Neuronal stem cell (in vitro differentiated cells): ENCODE measurements around the gene JAK1.

Source experiments
- DNase-seq: peaks from one replicate; pipeline ENCODE4 v3.0.0-alpha.2; 2013; ENCODE audit warnings: low spot score
- H2AFZ ChIP-seq: one replicate; pipeline ENCODE4 v1.6.1; 2013; ENCODE audit warnings: mild to moderate bottlenecking, low read length, inconsistent platforms
- H2AK5ac ChIP-seq: 2 replicates; pipeline ENCODE4 v1.6.1; 2013; ENCODE audit warnings: low read depth, mild to moderate bottlenecking, inconsistent platforms, low read length, moderate library complexity, mixed read lengths
- H2BK120ac ChIP-seq: 2 replicates; pipeline ENCODE4 v1.6.1; 2013; ENCODE audit warnings: low read depth, mild to moderate bottlenecking, inconsistent platforms, low read length, moderate library complexity, mixed read lengths
- H2BK12ac ChIP-seq: one replicate; pipeline ENCODE4 v1.6.1; 2013; ENCODE audit warnings: low read length, inconsistent platforms
- H2BK15ac ChIP-seq: 2 replicates; pipeline ENCODE4 v1.6.1; 2013; ENCODE audit warnings: mild to moderate bottlenecking, low read length, inconsistent platforms, mixed read lengths
- H2BK5ac ChIP-seq: one replicate; pipeline ENCODE4 v1.6.1; 2013; ENCODE audit warnings: inconsistent platforms, mild to moderate bottlenecking, low read length, moderate library complexity
- H3K14ac ChIP-seq: one replicate; pipeline ENCODE4 v1.6.1; 2013; ENCODE audit warnings: low read length, inconsistent platforms
- H3K18ac ChIP-seq: 2 replicates; pipeline ENCODE4 v1.6.1; 2013; ENCODE audit warnings: low read length, inconsistent platforms
- H3K23ac ChIP-seq: 2 replicates; pipeline ENCODE4 v1.6.1; 2013; ENCODE audit warnings: low read depth, mild to moderate bottlenecking, mixed read lengths, low read length, inconsistent platforms; ENCODE audit not compliant: poor library complexity
- H3K27ac ChIP-seq: replicated peaks from 3 replicates; pipeline ENCODE4 v1.5.1; 2013; ENCODE audit warnings: low read length, inconsistent platforms
- H3K27me3 ChIP-seq, 3 experiments: 2 replicates each; pipeline ENCODE4 v1.6.1; 2013; ENCODE audit warnings: low read length in 3 of 3, mild to moderate bottlenecking in 2 of 3, inconsistent platforms in 1 of 3, low read depth in 1 of 3, mixed read lengths in 1 of 3, moderate library complexity in 1 of 3; ENCODE audit not compliant: control insufficient read depth in 3 of 3, insufficient read depth in 3 of 3
- H3K36me3 ChIP-seq, 2 donors: replicated peaks in 1 of 2; 2 replicates each; pipeline ENCODE4 v1.6.1; 2013; ENCODE audit warnings: low read length in 2 of 2; ENCODE audit not compliant: control insufficient read depth in 2 of 2, insufficient read depth in 2 of 2
- H3K4ac ChIP-seq: 2 replicates; pipeline ENCODE4 v1.6.1; 2013; ENCODE audit warnings: inconsistent platforms, mild to moderate bottlenecking, low read length, moderate library complexity
- H3K4me1 ChIP-seq, 2 donors: 1 replicate in 1 of 2; 2 replicates in 1 of 2; pipeline ENCODE4 v1.6.1; 2013; ENCODE audit warnings: low read length in 2 of 2, low read depth in 1 of 2; ENCODE audit not compliant: control insufficient read depth in 2 of 2, insufficient read depth in 1 of 2
- H3K4me2 ChIP-seq: one replicate; pipeline ENCODE4 v1.6.1; 2013; ENCODE audit warnings: mild to moderate bottlenecking, low read length, inconsistent platforms; ENCODE audit not compliant: insufficient read depth, poor library complexity, severe bottlenecking
- H3K4me3 ChIP-seq, 2 donors: 2 replicates each; pipeline ENCODE4 v1.5.1; 2013; ENCODE audit warnings: low read length in 2 of 2, mild to moderate bottlenecking in 2 of 2, inconsistent platforms in 1 of 2, moderate library complexity in 1 of 2
- H3K79me1 ChIP-seq: one replicate; pipeline ENCODE4 v1.6.1; 2013; ENCODE audit warnings: low read depth, mild to moderate bottlenecking, inconsistent platforms, low read length, moderate library complexity
- H3K9ac ChIP-seq: one replicate; pipeline ENCODE4 v1.6.1; 2013; ENCODE audit warnings: mild to moderate bottlenecking, low read depth, low read length, inconsistent platforms; ENCODE audit not compliant: poor library complexity
- H3K9me3 ChIP-seq, 2 donors: replicated peaks in 1 of 2; 2 replicates each; pipeline versions ENCODE3 to v1.6.1; 2013; ENCODE audit warnings: low read length in 2 of 2, mild to moderate bottlenecking in 2 of 2, inconsistent platforms in 1 of 2, low read depth in 1 of 2, mixed read lengths in 1 of 2, moderate library complexity in 1 of 2; ENCODE audit not compliant: control insufficient read depth in 2 of 2, insufficient read depth in 1 of 2
- H4K8ac ChIP-seq: one replicate; pipeline ENCODE4 v1.6.1; 2013; ENCODE audit warnings: low read depth, mild to moderate bottlenecking, inconsistent platforms, low read length, moderate library complexity
- H4K91ac ChIP-seq: one replicate; pipeline ENCODE4 v1.6.1; 2013; ENCODE audit warnings: low read length, low read depth, mild to moderate bottlenecking, inconsistent platforms; ENCODE audit not compliant: poor library complexity
- WGBS, 2 donors: extraction: QIAGEN DNeasy Blood & Tissue Kit; methylation state at CpG; one replicate each; pipeline ENCODE4 v1.1.7; 2013; ENCODE audit warnings: missing lambda C conversion rate in 2 of 2, mixed read lengths in 1 of 2; ENCODE audit not compliant: insufficient read length in 2 of 2, insufficient replicate concordance in 1 of 2; ENCODE audit errors: extremely low coverage in 2 of 2; 5-methylcytosine and 5-hydroxymethylcytosine counted together

JAK1 gene

DNA sequence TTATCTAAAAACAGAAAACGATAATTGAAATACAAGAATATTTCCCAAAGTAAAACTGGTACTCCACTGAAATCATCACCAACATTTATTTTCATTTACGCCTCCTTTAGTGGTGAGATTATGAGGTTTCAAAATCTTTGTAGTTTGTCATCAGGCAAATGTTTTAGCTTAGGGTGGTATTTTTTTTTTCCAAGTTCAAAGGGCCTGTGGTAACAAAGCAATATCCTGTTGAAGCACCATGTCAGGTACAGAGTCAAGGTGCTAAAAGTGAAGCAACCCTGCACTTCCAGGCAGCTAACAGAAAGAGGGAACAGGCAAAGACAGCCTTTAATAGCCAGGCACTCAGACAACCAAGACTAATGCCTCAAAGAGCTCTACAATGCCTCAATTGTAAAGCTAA is 89.2 kb downstream of the JAK1 start:
- Histone ChIP-seq H2AFZ (no peak overlapping the region), H3K4me3 (no peak overlapping the region), H3K9me3 (no peaks in the 10 kb centered on the region), H3K27ac (no peak overlapping the region), H3K9ac (no peak overlapping the region), H3K23ac (no peak overlapping the region), H3K4me2 (no peak overlapping the region), H2BK12ac (no peak overlapping the region), H3K4ac (no peak overlapping the region), H2AK5ac (no peak overlapping the region), H3K18ac (no peak overlapping the region), H2BK15ac (no peak overlapping the region), H3K79me1 (no peaks in the 10 kb centered on the region), H4K8ac (no peak overlapping the region), H2BK120ac (no peak overlapping the region), H3K14ac (no peak overlapping the region), H3K4me1 (peaks cover 0 to 2% of the 10 kb centered on the region in 2 donors), H2BK5ac (no peak overlapping the region), H3K36me3 (peaks cover 0 to 29% of the 10 kb centered on the region in 2 donors), H4K91ac (no peak overlapping the region), H3K27me3 (no peaks in the 10 kb centered on the region)
- WGBS, 2 donors, result no CpG with 5 or more reads among the region's 2 CpGs
- DNase-seq, result no peak

DNA sequence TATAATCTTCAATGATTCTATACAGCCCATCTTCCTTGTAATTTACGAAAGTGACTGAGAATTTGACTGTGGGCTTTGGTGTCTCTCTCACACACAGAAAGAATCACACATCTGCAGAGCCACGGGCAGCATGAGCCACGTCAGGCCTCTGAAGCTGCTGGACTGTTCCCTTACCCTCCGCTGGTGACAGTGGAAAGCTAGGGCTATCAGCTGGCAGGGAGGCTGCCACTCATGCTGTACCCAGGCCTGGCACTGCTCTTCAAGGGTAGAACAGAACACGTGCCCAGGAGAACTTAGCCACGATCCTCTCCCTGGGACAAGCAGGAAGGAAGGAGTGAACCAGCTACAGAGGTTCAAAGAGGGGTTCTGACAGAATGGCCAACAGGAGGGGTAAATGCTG is 90.7 kb downstream of the JAK1 start:
- no peak overlapping the region for H3K4me2 ChIP-seq
- no peaks in the 10 kb centered on the region for H3K27me3 ChIP-seq
- H3K23ac ChIP-seq, result no peak overlapping the region
- WGBS, 2 donors, result no CpG with 5 or more reads among the region's 6 CpGs
- H3K36me3 ChIP-seq, result peaks cover 0 to 43% of the 10 kb centered on the region in 2 donors
- H2AFZ ChIP-seq, result no peak overlapping the region
- no peak overlapping the region for H3K27ac ChIP-seq
- DNase-seq, result no peak
- no peak overlapping the region for H2BK120ac ChIP-seq
- no peak overlapping the region for H2BK5ac ChIP-seq
- H2AK5ac ChIP-seq, result no peak overlapping the region
- H4K8ac ChIP-seq, result no peak overlapping the region
- no peaks in the 10 kb centered on the region for H3K9me3 ChIP-seq
- no peak overlapping the region for H3K9ac ChIP-seq
- H2BK12ac ChIP-seq, result no peak overlapping the region
- no peak overlapping the region for H4K91ac ChIP-seq
- H3K4ac ChIP-seq, result no peak overlapping the region
- no peak overlapping the region for H3K4me3 ChIP-seq
- H3K79me1 ChIP-seq, result no peaks in the 10 kb centered on the region
- no peaks in the 10 kb centered on the region for H3K4me1 ChIP-seq
- no peak overlapping the region for H3K18ac ChIP-seq
- no peak overlapping the region for H3K14ac ChIP-seq
- H2BK15ac ChIP-seq, result no peak overlapping the region

DNA sequence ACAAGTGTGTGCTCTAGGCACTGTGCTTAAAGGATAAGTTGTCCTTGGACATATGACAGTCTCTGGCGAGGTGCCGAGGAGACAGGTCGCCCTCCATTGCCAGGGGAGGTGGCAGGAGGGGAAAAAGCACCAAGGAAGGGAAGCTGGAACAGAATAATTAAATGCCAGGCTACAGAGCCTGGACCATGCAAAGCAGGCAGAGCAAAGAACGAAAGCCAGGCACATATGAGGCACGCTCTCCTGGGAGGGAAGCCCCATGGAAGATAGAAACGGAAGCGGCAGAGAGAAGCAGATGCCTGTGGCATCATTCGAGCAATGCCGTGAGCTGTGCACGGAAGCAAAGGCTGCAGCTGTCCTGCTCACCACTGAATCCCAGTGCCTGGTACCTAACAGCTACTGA is 91.2 kb downstream of the JAK1 start:
- no peak overlapping the region for H3K18ac ChIP-seq
- H2BK5ac ChIP-seq, result no peak overlapping the region
- H2BK15ac ChIP-seq, result no peak overlapping the region
- H2BK120ac ChIP-seq, result no peak overlapping the region
- H3K4me2 ChIP-seq, result no peak overlapping the region
- no peak overlapping the region for H3K23ac ChIP-seq
- no peak overlapping the region for H3K14ac ChIP-seq
- no peak overlapping the region for H3K4me3 ChIP-seq
- H3K9ac ChIP-seq, result no peak overlapping the region
- no peak overlapping the region for H2BK12ac ChIP-seq
- H3K27me3 ChIP-seq, result no peaks in the 10 kb centered on the region
- no peaks in the 10 kb centered on the region for H3K79me1 ChIP-seq
- H3K4me1 ChIP-seq, result no peaks in the 10 kb centered on the region
- H3K4ac ChIP-seq, result no peak overlapping the region
- no peaks in the 10 kb centered on the region for H3K9me3 ChIP-seq
- H4K8ac ChIP-seq, result no peak overlapping the region
- no CpG with 5 or more reads among the region's 10 CpGs for WGBS, 2 donors
- H4K91ac ChIP-seq, result no peak overlapping the region
- H3K27ac ChIP-seq, result no peak overlapping the region
- H3K36me3 ChIP-seq, result peaks cover 0 to 46% of the 10 kb centered on the region in 2 donors
- DNase-seq, result no peak
- H2AK5ac ChIP-seq, result no peak overlapping the region
- no peak overlapping the region for H2AFZ ChIP-seq

DNA sequence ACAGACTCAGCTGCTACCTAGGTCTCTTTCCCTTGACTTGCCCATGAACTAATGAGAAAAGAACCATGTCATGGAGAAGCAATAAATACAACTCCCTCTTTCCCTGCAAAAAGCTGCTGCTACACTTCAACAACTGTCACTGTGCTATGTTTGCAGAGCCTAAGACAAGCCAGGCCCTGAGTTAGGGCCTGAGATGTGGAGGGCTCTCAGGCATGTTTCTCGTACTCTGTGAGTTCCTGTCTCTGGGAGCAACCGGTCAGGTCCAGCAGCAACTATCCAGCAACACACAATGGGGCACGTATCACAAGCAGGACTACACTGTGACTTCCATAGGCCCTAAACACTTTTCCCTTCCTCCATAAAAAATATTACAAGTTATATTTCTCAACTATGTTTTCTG is 91.7 kb downstream of the JAK1 start:
- Histone ChIP-seq H3K27ac (no peak overlapping the region), H2BK120ac (no peak overlapping the region), H4K91ac (no peak overlapping the region), H3K36me3 (peaks cover 0 to 51% of the 10 kb centered on the region in 2 donors), H3K23ac (no peak overlapping the region), H4K8ac (no peak overlapping the region), H2BK5ac (no peak overlapping the region), H2BK12ac (no peak overlapping the region), H3K4me2 (no peak overlapping the region), H3K4me1 (no peaks in the 10 kb centered on the region), H3K9ac (no peak overlapping the region), H3K18ac (no peak overlapping the region), H3K9me3 (no peaks in the 10 kb centered on the region), H2AFZ (no peak overlapping the region), H3K4me3 (no peak overlapping the region), H3K27me3 (no peaks in the 10 kb centered on the region), H3K4ac (no peak overlapping the region), H3K14ac (no peak overlapping the region), H2AK5ac (no peak overlapping the region), H3K79me1 (no peaks in the 10 kb centered on the region), H2BK15ac (no peak overlapping the region)
- WGBS, 2 donors, result no CpG with 5 or more reads among the region's 3 CpGs
- no peak for DNase-seq
